HepG2 (cell line): Measurements from ENCODE around the gene MGST2. TPM values are rescaled to one million over a fixed set of nuclear protein-coding genes. Genes with fewer than 3 reads are reported as not detected.

ENCODE experiments used
- BCLAF1 ChIP-seq: fragments of 450-650 bp; IDR thresholded peaks from 2 replicates; pipeline ENCODE4 v1.6.1; 2017; ENCODE audit warnings: mild to moderate bottlenecking
- BRF2 ChIP-seq: sonication (generic); formaldehyde crosslinking; IDR thresholded peaks from 2 replicates; pipeline ENCODE4 v1.8.1; 2022; ENCODE audit warnings: mild to moderate bottlenecking, missing genetic modification reagents
- ERF ChIP-seq: IDR thresholded peaks from 2 replicates; pipeline ENCODE4 v1.6.1; 2018; ENCODE audit warnings: missing biosample characterization, missing genetic modification reagents
- HMGXB4 ChIP-seq, 2 experiments: sonication (generic) in 1 of 2; formaldehyde crosslinking in 1 of 2; IDR thresholded peaks; 2 replicates each; pipeline versions ENCODE4 v1.4.0 to v1.6.1; 2018 to 2020; ENCODE audit warnings: missing genetic modification reagents in 2 of 2, borderline replicate concordance in 1 of 2, low read depth in 1 of 2, mild to moderate bottlenecking in 1 of 2, missing biosample characterization in 1 of 2
- IKZF1 ChIP-seq: fragments of 450-650 bp; IDR thresholded peaks from 2 replicates; pipeline ENCODE4 v1.7.1; 2016
- IKZF4 ChIP-seq: sonication (generic); formaldehyde crosslinking; IDR thresholded peaks from 2 replicates; pipeline ENCODE4 v1.5.1; 2020; ENCODE audit warnings: borderline replicate concordance, mild to moderate bottlenecking, low read depth, missing genetic modification reagents; ENCODE audit errors: not compliant biosample characterization
- MLLT10 ChIP-seq: sonication (generic); formaldehyde crosslinking; IDR thresholded peaks from 2 replicates; pipeline ENCODE4 v1.4.0; 2020; ENCODE audit warnings: missing genetic modification reagents
- NFYC ChIP-seq: IDR thresholded peaks from 2 replicates; pipeline ENCODE4 v1.6.1; 2016; ENCODE audit warnings: missing genetic modification reagents, missing compliant biosample characterization
- NONO ChIP-seq, 2 experiments: fragments of 450-650 bp in 1 of 2; sonication (generic) in 1 of 2; formaldehyde crosslinking in 1 of 2; IDR thresholded peaks in 1 of 2; conservative IDR thresholded peaks in 1 of 2; 2 replicates each; pipeline versions ENCODE4 v1.6.1 to v1.8.0; 2017 to 2022; ENCODE audit warnings: mild to moderate bottlenecking in 1 of 2, missing genetic modification reagents in 1 of 2, moderate library complexity in 1 of 2
- POLR2G ChIP-seq: fragments of 200-400 bp; formaldehyde crosslinking; IDR thresholded peaks from 2 replicates; pipeline ENCODE4 v1.6.1; 2018; ENCODE audit warnings: mild to moderate bottlenecking, low read depth, low read length, moderate library complexity
- SP1 ChIP-seq, 2 experiments: fragments of 450-650 bp in 1 of 2; sonication (generic) in 1 of 2; formaldehyde crosslinking in 1 of 2; IDR thresholded peaks; 2 replicates each; pipeline versions ENCODE4 v1.4.0 to v1.6.1; 2016 to 2020; ENCODE audit warnings: missing genetic modification reagents in 1 of 2
- TBX2 ChIP-seq: sonication (generic); formaldehyde crosslinking; IDR thresholded peaks from 2 replicates; pipeline ENCODE4 v1.5.0; 2020; ENCODE audit warnings: missing genetic modification reagents, mild to moderate bottlenecking, borderline replicate concordance
- TBX3 ChIP-seq: fragments of 450-650 bp; IDR thresholded peaks from 2 replicates; pipeline ENCODE4 v1.6.1; 2017; ENCODE audit warnings: antibody characterized with exemption, mild to moderate bottlenecking, inconsistent platforms, borderline replicate concordance
- ZFP37 ChIP-seq: sonication (generic); formaldehyde crosslinking; IDR thresholded peaks from 2 replicates; pipeline ENCODE4 v1.4.0; 2020; ENCODE audit warnings: missing genetic modification reagents, borderline replicate concordance
- ZFX ChIP-seq: sonication (generic); formaldehyde crosslinking; IDR thresholded peaks from 2 replicates; pipeline ENCODE4 v1.4.0; 2020; ENCODE audit warnings: mild to moderate bottlenecking, low read depth, missing genetic modification reagents, moderate library complexity
- ZNF124 ChIP-seq: sonication (generic); formaldehyde crosslinking; IDR thresholded peaks from 2 replicates; pipeline ENCODE4 v1.4.0; 2020; ENCODE audit warnings: missing genetic modification reagents
- ZNF292 ChIP-seq: sonication (generic); formaldehyde crosslinking; IDR thresholded peaks from 2 replicates; pipeline ENCODE4 v1.8.1; 2022; ENCODE audit warnings: mild to moderate bottlenecking, low read depth, missing genetic modification reagents, borderline replicate concordance
- ZNF296 ChIP-seq: sonication (generic); formaldehyde crosslinking; conservative IDR thresholded peaks from 2 replicates; pipeline ENCODE4 v1.5.0; 2020; ENCODE audit warnings: mild to moderate bottlenecking, missing genetic modification reagents
- ZNF83 ChIP-seq: sonication (generic); formaldehyde crosslinking; IDR thresholded peaks from 2 replicates; pipeline ENCODE4 v1.4.0; 2020; ENCODE audit warnings: missing genetic modification reagents, mild to moderate bottlenecking, borderline replicate concordance
- ZNF878 ChIP-seq: sonication (generic); formaldehyde crosslinking; IDR thresholded peaks from 2 replicates; pipeline ENCODE4 v1.8.1; 2023; ENCODE audit warnings: mild to moderate bottlenecking, missing genetic modification reagents, moderate library complexity
- polyA plus RNA-seq, 8 experiments: library from polyadenylated mRNA; depleted of rRNA in 3 of 8; stranded (reverse) in 7 of 8; unstranded in 1 of 8; fragments of >200 nt; fragmentation: Illumina TruSeq in 4 of 8; extraction: Trizol in 4 of 8; gene quantifications; 2 replicates each; pipeline versions ENCODE4 v1.2.1 to v1.2.3, GENCODE V29; 2011 to 2016; ENCODE audit warnings: low read depth in 4 of 8, missing spikeins in 1 of 8, mixed read lengths in 1 of 8; ENCODE audit not compliant: insufficient read depth in 1 of 8
- total RNA-seq, 5 experiments: library from RNA; depleted of rRNA; stranded (reverse); fragments of >200 nt; fragmentation: Illumina TruSeq; extraction: Trizol; gene quantifications; 2 replicates each; pipeline ENCODE4 v1.2.3, GENCODE V29; 2016; ENCODE audit warnings: low read depth in 1 of 5

Gene MGST2
- total and polyA plus RNA-seq, 2 of the 13 experiments (the other 11 are each of a cell fraction or from before 2014, with no cell fraction given), result 205 to 416 TPM

DNA sequence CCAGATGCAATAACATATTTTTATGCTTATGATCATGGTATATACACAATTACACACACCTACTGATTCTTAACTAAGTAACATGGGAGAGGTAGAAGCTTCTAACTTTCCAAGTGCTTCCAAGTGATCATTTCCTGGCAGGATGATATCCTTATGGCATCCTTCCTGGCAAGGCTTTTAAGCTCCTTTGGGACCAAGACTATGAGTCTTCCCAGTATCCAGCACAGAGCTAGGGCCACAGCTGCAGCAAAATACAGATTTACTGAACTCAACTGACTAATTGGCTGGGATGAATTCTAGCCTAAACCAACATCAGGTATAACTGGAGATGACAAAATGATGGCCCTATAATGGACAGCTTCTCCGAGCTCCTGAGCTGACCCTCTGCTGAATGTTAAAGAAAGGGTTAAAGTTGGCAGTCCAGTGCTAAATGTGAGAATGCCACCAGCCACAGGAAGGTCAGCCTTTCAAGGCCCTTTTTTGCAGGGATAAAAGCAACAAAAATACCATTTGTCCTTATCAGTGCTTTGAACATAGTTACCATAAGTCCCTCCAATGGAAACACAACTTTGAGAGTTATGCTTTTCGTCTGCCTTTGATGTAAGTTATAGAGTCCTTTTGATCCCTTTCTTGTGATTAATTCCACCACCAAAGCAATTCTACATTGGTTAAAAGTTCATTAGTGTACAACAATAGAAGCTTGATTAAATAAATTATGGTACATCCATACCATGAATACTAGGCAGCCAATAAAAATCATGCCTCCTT, 73.4 kb downstream of the MGST2 start (continued):
- TF ChIP-seq BCLAF1 (no peak), ZNF292 (no peak), HMGXB4 (CRISPR knock-in tag; IDR thresholded peaks at IDR 0.05; ENCODE audit: borderline replicate concordance in 1 of 2, low read depth in 1 of 2) (no peak), ZNF83 (CRISPR knock-in tag) (no peak), TBX3 (peak; percentile 57; the same call in 1 of the 2 replicates), IKZF1 (no peak), ERF (CRISPR knock-in tag) (no peak), MLLT10 (no peak), TBX2 (CRISPR knock-in tag) (peak; percentile 88), ZFX (no peak), ZNF124 (no peak), SP1 (IDR thresholded peaks at IDR 0.05) (no peak), SP1 (CRISPR knock-in tag; IDR thresholded peaks at IDR 0.05) (no peak), NONO (IDR thresholded peaks at IDR 0.05) (no peak), NONO (CRISPR knock-in tag; conservative IDR thresholded peaks at IDR 0.05) (no peak), BRF2 (CRISPR knock-in tag) (no peak), NFYC (CRISPR knock-in tag) (peak; percentile 44; the same call in 1 of the 2 replicates), POLR2G (no peak), IKZF4 (CRISPR knock-in tag) (no peak), ZFP37 (CRISPR knock-in tag) (no peak), ZNF296 (CRISPR knock-in tag) (no peak), ZNF878 (CRISPR knock-in tag) (no peak)
